HepG2 (cell line): Measurements from ENCODE around the gene TNRC18. TPM values are rescaled to one million over a fixed set of nuclear protein-coding genes. Genes with fewer than 3 reads are reported as not detected.
"Not testable (repeated sequence)": the region's sequence is repeated elsewhere in the genome, so short reads cannot be mapped to it uniquely, and the experiment has no call there.

ENCODE experiments used
- ATAC-seq: fragments of 200-7000 bp; cut with Tn5 transposase; 3 replicates; pipeline ENCODE4 v1.9.1; 2020; ENCODE audit warnings: mild to moderate bottlenecking, moderate library complexity
- BruUV-seq: library from RNA; stranded (reverse); fragments of 400-500 nt; replicated peaks from 2 replicates; lab custom pipeline; 2021; lab: Mats Ljungman, UMichigan
- CTCF ChIA-PET: fragments of 300-600 bp; formaldehyde crosslinking; extraction: SDS; loops from one replicate; lab custom pipeline; 2021; ENCODE audit warnings: low total read pairs, inconsistent platforms, low intra/inter-chr PET ratio; lab: Yijun Ruan, JAX
- POLR2A ChIA-PET: fragments of 350-600 bp; sonication (Branson Sonifier 250); formaldehyde crosslinking; loops from one replicate; lab custom pipeline; 2020; ENCODE audit warnings: antibody characterized with exemption, inconsistent platforms; lab: Yijun Ruan, JAX
- DNase-seq: peaks from one replicate; pipeline ENCODE4 v3.0.0-alpha.2; 2015; ENCODE audit warnings: low spot score
- FAIRE-seq: peaks from 3 replicates; lab custom pipeline; 2011; peaks lifted over from hg19 to GRCh38; lab: Jason Lieb, UNC
- H2AFZ ChIP-seq: one replicate; pipeline ENCODE4 v1.6.1; 2011; ENCODE audit warnings: low read length, inconsistent platforms
- H3K27ac ChIP-seq: fragments of 300-600 bp; 3 replicates; pipeline ENCODE4 v1.8.0; 2011; ENCODE audit warnings: mixed run types, mild to moderate bottlenecking, mixed read lengths, low read length, inconsistent platforms; ENCODE audit not compliant: insufficient read depth; ENCODE audit errors: extremely low read length
- H3K27me3 ChIP-seq, 2 experiments: fragments of 200-600 bp in 1 of 2; 2 replicates in 1 of 2; 3 replicates in 1 of 2; pipeline versions ENCODE4 v1.6.0 to v1.8.0; 2011; ENCODE audit warnings: low read length in 2 of 2, mild to moderate bottlenecking in 2 of 2, moderate library complexity in 2 of 2, inconsistent platforms in 1 of 2; ENCODE audit not compliant: insufficient read depth in 2 of 2, control insufficient read depth in 1 of 2
- H3K36me3 ChIP-seq, 2 experiments: fragments of 200-600 bp in 1 of 2; replicated peaks in 1 of 2; 2 replicates in 1 of 2; 3 replicates in 1 of 2; pipeline versions ENCODE4 v1.5.1 to v1.8.0; 2011; ENCODE audit warnings: low read length in 2 of 2, inconsistent platforms in 1 of 2; ENCODE audit not compliant: insufficient read depth in 2 of 2, control insufficient read depth in 1 of 2
- H3K4me1 ChIP-seq: 2 replicates; pipeline ENCODE4 v1.5.1; 2012; ENCODE audit warnings: low read length, inconsistent platforms; ENCODE audit not compliant: insufficient read depth
- H3K4me2 ChIP-seq: 2 replicates; pipeline ENCODE4 v1.6.0; 2011; ENCODE audit warnings: low read depth, low read length, inconsistent platforms
- H3K4me3 ChIP-seq, 3 experiments: fragments of 200-600 bp in 1 of 3; sonication (generic), shearing (Covaris generic) in 1 of 3; replicated peaks in 1 of 3; 2 replicates each; pipeline ENCODE4 v1.5.1; 2011 to 2016; ENCODE audit warnings: low read length in 3 of 3, inconsistent platforms in 2 of 3, low read depth in 2 of 3, mild to moderate bottlenecking in 2 of 3, control low read depth in 1 of 3, mixed read lengths in 1 of 3; ENCODE audit not compliant: insufficient read depth in 1 of 3
- H3K79me2 ChIP-seq: one replicate; pipeline ENCODE4 v1.6.1; 2011; ENCODE audit warnings: low read length, inconsistent platforms; ENCODE audit not compliant: insufficient read depth
- H3K9ac ChIP-seq: 2 replicates; pipeline ENCODE4 v1.6.0; 2011; ENCODE audit warnings: mild to moderate bottlenecking, low read depth, low read length, inconsistent platforms; ENCODE audit not compliant: insufficient read depth
- H3K9me3 ChIP-seq: 2 replicates; pipeline ENCODE4 v1.5.1; 2012; ENCODE audit warnings: mild to moderate bottlenecking, low read length
- H4K20me1 ChIP-seq: 2 replicates; pipeline ENCODE4 v1.6.0; 2011; ENCODE audit warnings: inconsistent platforms, mild to moderate bottlenecking, low read length, moderate library complexity; ENCODE audit not compliant: insufficient read depth
- ZBTB33 ChIP-seq: sonication (generic); formaldehyde crosslinking; IDR thresholded peaks from 2 replicates; pipeline ENCODE4 v1.4.0; 2020; ENCODE audit warnings: missing genetic modification reagents
- ZSCAN21 ChIP-seq: sonication (generic); formaldehyde crosslinking; IDR thresholded peaks from 2 replicates; pipeline ENCODE4 v1.8.0; 2022; ENCODE audit warnings: mild to moderate bottlenecking, missing genetic modification reagents, moderate library complexity, borderline replicate concordance
- WGBS: methylation state at CpG from one replicate; pipeline ENCODE4 v1.1.6; 2017; ENCODE audit warnings: low lambda C conversion rate; 5-methylcytosine and 5-hydroxymethylcytosine counted together
- in situ Hi-C: cut with HindIII; loops from 2 replicates; pipeline ENCODE4 v1.10.0; 2017; ENCODE audit warnings: low pct_unique_long_range_greater_than_20kb; ENCODE audit not compliant: extremely low pct_ligation_motif_present
- intact Hi-C: fragments of 100-400 bp; cut with micrococcal nuclease; formaldehyde crosslinking; loops from one replicate; pipeline ENCODE4 v1.10.0; 2022; ENCODE audit not compliant: unreplicated experiment
- polyA plus RNA-seq, 8 experiments: library from polyadenylated mRNA; depleted of rRNA in 3 of 8; stranded (reverse) in 7 of 8; unstranded in 1 of 8; fragments of >200 nt; fragmentation: Illumina TruSeq in 4 of 8; extraction: Trizol in 4 of 8; gene quantifications; 2 replicates each; pipeline versions ENCODE4 v1.2.1 to v1.2.3, GENCODE V29; 2011 to 2016; ENCODE audit warnings: low read depth in 4 of 8, missing spikeins in 1 of 8, mixed read lengths in 1 of 8; ENCODE audit not compliant: insufficient read depth in 1 of 8
- total RNA-seq, 5 experiments: library from RNA; depleted of rRNA; stranded (reverse); fragments of >200 nt; fragmentation: Illumina TruSeq; extraction: Trizol; gene quantifications; 2 replicates each; pipeline ENCODE4 v1.2.3, GENCODE V29; 2016; ENCODE audit warnings: low read depth in 1 of 5

The TNRC18 gene
- total and polyA plus RNA-seq, 2 of the 13 experiments (the other 11 are each of a cell fraction or from before 2014, with no cell fraction given) = 11.7 to 17.4 TPM

GRCh38 chr7:5323800-5324781 is 99.5 kb downstream of the TNRC18 start:
- 97% methylated on average over 29 of the region's 31 CpGs for WGBS
- in situ Hi-C loops, intact Hi-C loops, POLR2A ChIA-PET, H3K9me3 ChIP-seq, ATAC-seq, FAIRE-seq, H3K4me2 ChIP-seq, DNase-seq, H3K9ac ChIP-seq, H3K4me1 ChIP-seq: not testable (repeated sequence)
- peaks cover 11 to 30% of the 10 kb centered on the region in 2 experiments; a peak in 4 of 5 replicates for H3K36me3 ChIP-seq
- peak; percentile 99 for TF ChIP-seq ZSCAN21 (CRISPR knock-in tag)
- TF ChIP-seq ZBTB33 = peak; percentile 70; the same call in 1 of the 2 replicates
- TF ChIP-seq, all 625 proteins: peak for 2; not testable (repeated sequence) for 623
- H3K4me3 ChIP-seq, H2AFZ ChIP-seq, CTCF ChIA-PET, H3K27ac ChIP-seq, H3K27me3 ChIP-seq, BruUV-seq, H4K20me1 ChIP-seq, H3K79me2 ChIP-seq: not testable (repeated sequence)
